Endothelial cell of umbilical vein (primary cell): ENCODE data around the gene SLC6A6. TPM values are rescaled to one million over a fixed set of nuclear protein-coding genes. Genes with fewer than 3 reads are reported as not detected.

ENCODE experiments used
- BruUV-seq: library from RNA; stranded (reverse); fragments of 400-500 nt; replicated peaks from 2 replicates; lab custom pipeline; 2021; lab: Mats Ljungman, UMichigan
- CTCF ChIA-PET: fragments of 300-600, 350-600 bp; sonication (Branson Sonifier 250); formaldehyde crosslinking; loops from one replicate; lab custom pipeline; 2021; ENCODE audit warnings: antibody characterized with exemption, inconsistent platforms; lab: Charles Lee
- POLR2A ChIA-PET: fragments of 300-600, 350-600 bp; sonication (Branson Sonifier 250); formaldehyde crosslinking; loops from one replicate; lab custom pipeline; 2021; ENCODE audit warnings: antibody characterized with exemption, inconsistent platforms; lab: Charles Lee
- DNase-seq: peaks from one replicate; pipeline ENCODE4 v3.0.0-alpha.2; 2011; ENCODE audit warnings: low read depth, low spot score
- FAIRE-seq: peaks from 2 replicates; lab custom pipeline; 2011; peaks lifted over from hg19 to GRCh38; lab: Jason Lieb, UNC
- H2AFZ ChIP-seq: 2 replicates; pipeline ENCODE4 v1.6.0; 2012; ENCODE audit warnings: low read depth, low read length, control low read depth, inconsistent platforms
- H3K27ac ChIP-seq: 2 replicates; pipeline ENCODE4 v1.5.1; 2011; ENCODE audit warnings: low read depth, mild to moderate bottlenecking, control low read depth, low read length, moderate library complexity; ENCODE audit not compliant: insufficient read depth
- H3K27me3 ChIP-seq, 2 experiments: 2 replicates each; pipeline versions ENCODE4 v1.6.0 to v1.6.1; 2011; ENCODE audit warnings: low read length in 2 of 2, mixed read lengths in 1 of 2; ENCODE audit not compliant: control insufficient read depth in 2 of 2, insufficient read depth in 2 of 2
- H3K36me3 ChIP-seq, 2 experiments: 2 replicates in 1 of 2; 3 replicates in 1 of 2; pipeline ENCODE4 v1.5.1; 2011; ENCODE audit warnings: low read length in 2 of 2, mild to moderate bottlenecking in 1 of 2, moderate library complexity in 1 of 2; ENCODE audit not compliant: control insufficient read depth in 2 of 2, insufficient read depth in 2 of 2; ENCODE audit errors: extremely low read depth in 1 of 2
- H3K4me1 ChIP-seq: 3 replicates; pipeline ENCODE4 v1.5.1; 2011; ENCODE audit warnings: mild to moderate bottlenecking, low read length; ENCODE audit not compliant: control insufficient read depth, insufficient read depth; ENCODE audit errors: extremely low read depth
- H3K4me2 ChIP-seq: 2 replicates; pipeline ENCODE4 v1.6.1; 2011; ENCODE audit warnings: low read length, control low read depth, mixed read lengths; ENCODE audit not compliant: insufficient read depth
- H3K4me3 ChIP-seq, 3 experiments: fragments of 200-600 bp in 1 of 3; sonication (generic), shearing (Covaris generic) in 1 of 3; replicated peaks in 1 of 3; 2 replicates each; pipeline ENCODE4 v1.5.1; 2011 to 2016; ENCODE audit warnings: control low read depth in 3 of 3, low read length in 3 of 3, mild to moderate bottlenecking in 2 of 3, inconsistent platforms in 1 of 3, low read depth in 1 of 3, moderate library complexity in 1 of 3; ENCODE audit not compliant: insufficient read depth in 1 of 3
- H3K79me2 ChIP-seq: 2 replicates; pipeline ENCODE4 v1.6.0; 2012; ENCODE audit warnings: low read length, inconsistent platforms; ENCODE audit not compliant: control insufficient read depth, insufficient read depth
- H3K9ac ChIP-seq: replicated peaks from 2 replicates; pipeline ENCODE3; 2011; ENCODE audit warnings: low read length, control low read depth; ENCODE audit not compliant: insufficient read depth; ENCODE audit errors: extremely low read depth
- H3K9me1 ChIP-seq: replicated peaks from 3 replicates; pipeline ENCODE4 v1.6.0; 2011; ENCODE audit warnings: mild to moderate bottlenecking, low read length; ENCODE audit not compliant: control insufficient read depth, insufficient read depth; ENCODE audit errors: extremely low read depth
- H3K9me3 ChIP-seq: replicated peaks from 2 replicates; pipeline ENCODE4 v1.5.1; 2012; ENCODE audit warnings: low read length, inconsistent platforms; ENCODE audit not compliant: control insufficient read depth, insufficient read depth
- H4K20me1 ChIP-seq: replicated peaks from 2 replicates; pipeline ENCODE3; 2011; ENCODE audit warnings: mild to moderate bottlenecking, low read length; ENCODE audit not compliant: control insufficient read depth, insufficient read depth; ENCODE audit errors: extremely low read depth
- EZH2 ChIP-seq: IDR thresholded peaks from 2 replicates; pipeline ENCODE4 v1.6.1; 2012; ENCODE audit warnings: borderline replicate concordance, low read depth, mild to moderate bottlenecking, moderate library complexity, low read length, inconsistent platforms; ENCODE audit not compliant: severe bottlenecking
- FOS ChIP-seq: IDR thresholded peaks from 2 replicates; pipeline ENCODE4 v1.6.1; 2011; ENCODE audit warnings: mild to moderate bottlenecking, low read length, moderate library complexity, borderline replicate concordance; ENCODE audit not compliant: insufficient read depth
- GATA2 ChIP-seq: IDR thresholded peaks from 2 replicates; pipeline ENCODE4 v1.7.0; 2011; ENCODE audit warnings: low read depth, mild to moderate bottlenecking, moderate library complexity, mixed read lengths, low read length; ENCODE audit not compliant: insufficient read length, insufficient read depth
- JUN ChIP-seq: IDR thresholded peaks from 2 replicates; pipeline ENCODE4 v1.6.1; 2011; ENCODE audit warnings: borderline replicate concordance, low read depth; ENCODE audit not compliant: insufficient read length, insufficient read depth
- MYC ChIP-seq: IDR thresholded peaks from one replicate; pipeline ENCODE4 v1.6.1; 2011; ENCODE audit warnings: mild to moderate bottlenecking, low read depth, low read length
- POLR2A ChIP-seq: IDR thresholded peaks from 2 replicates; pipeline ENCODE4 v1.6.1; 2012; ENCODE audit warnings: low read depth, mild to moderate bottlenecking, control low read depth, low read length
- POLR2AphosphoS5 ChIP-seq: IDR thresholded peaks from 2 replicates; pipeline ENCODE4 v1.6.1; 2012; ENCODE audit warnings: low read depth, mild to moderate bottlenecking, control low read depth, low read length, moderate library complexity; ENCODE audit not compliant: insufficient read depth
- dilution Hi-C: fragments of 300-500 bp; cut with MboI; formaldehyde crosslinking; loops from one replicate; pipeline ENCODE4 v1.15.0; 2019; ENCODE audit warnings: low sequenced_read_pairs; ENCODE audit not compliant: extremely low pct_ligation_motif_present
- intact Hi-C: fragments of 100-400 bp; cut with micrococcal nuclease; formaldehyde crosslinking; loops from one replicate; pipeline ENCODE4 v1.10.0; 2022
- polyA plus RNA-seq, 4 experiments: library from polyadenylated mRNA; depleted of rRNA in 3 of 4; stranded (reverse) in 3 of 4; unstranded in 1 of 4; fragments of >200 nt; gene quantifications; 2 replicates each; pipeline versions ENCODE4 v1.2.1 to v1.2.3, GENCODE V29; 2011 to 2012; ENCODE audit warnings: missing spikeins in 1 of 4
- total RNA-seq: library from RNA; stranded (reverse); gene quantifications from 2 replicates; pipeline ENCODE4 v1.2.3, GENCODE V29; 2021
- TF ChIP-seq, protein P1 (sequence below), 2 donors: IDR thresholded peaks; 1 replicate in 1 of 2; 2 replicates in 1 of 2; pipeline ENCODE4 v1.5.1; 2011; ENCODE audit warnings: low read length in 2 of 2, mild to moderate bottlenecking in 2 of 2, moderate library complexity in 2 of 2, control low read depth in 1 of 2, inconsistent platforms in 1 of 2, low read depth in 1 of 2; ENCODE audit not compliant: insufficient read depth in 1 of 2; ENCODE audit errors: extremely low read depth in 1 of 2
- TF ChIP-seq, protein P2 (sequence below): IDR thresholded peaks from 2 replicates; pipeline ENCODE4 v1.6.1; 2011; ENCODE audit not compliant: insufficient read depth, insufficient read length

The SLC6A6 gene
- total and polyA plus RNA-seq, 2 donors (not counting 3 experiments of a cell fraction or from before 2014, with no cell fraction given) = 25.7 to 38.0 TPM

DNA sequence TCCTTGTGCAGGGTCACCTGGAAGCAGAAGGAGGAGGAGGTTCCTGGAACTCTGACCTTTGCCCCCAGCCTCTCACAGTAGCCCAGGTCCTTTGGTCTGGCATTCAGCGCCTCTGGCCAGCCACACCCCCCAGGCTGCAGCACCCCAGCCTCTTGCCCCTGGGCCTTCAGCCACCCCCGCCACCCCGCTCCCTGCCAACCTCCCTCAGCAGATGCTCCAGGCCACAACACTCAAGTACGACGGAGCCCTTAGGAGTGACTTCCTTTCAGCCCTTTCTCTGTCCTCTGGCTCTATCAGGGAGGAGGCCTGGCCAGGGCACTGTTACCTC, 92.5 kb downstream of the SLC6A6 start:
- H4K20me1 ChIP-seq = no peaks in the 10 kb centered on the region
- no peaks in the 10 kb centered on the region for H3K79me2 ChIP-seq
- no peaks in the 10 kb centered on the region for H3K36me3 ChIP-seq
- H3K4me3 ChIP-seq = no peak overlapping the region
- dilution Hi-C loops = no loop called here
- ChIA-PET CTCF (interaction anchor here (1.2 kb wide), 1 partner anchor 234 kb away, joined by 3 read pairs; no protein-coding TSS in a partner anchor), POLR2A (no interaction called here)
- H3K4me1 ChIP-seq = no peaks in the 10 kb centered on the region
- H3K4me2 ChIP-seq = no peak overlapping the region
- DNase-seq (no peak), FAIRE-seq (no peak)
- no TSS peak for BruUV-seq
- no peaks in the 10 kb centered on the region for H3K27me3 ChIP-seq
- intact Hi-C loops = no loop called here
- TF ChIP-seq, protein P1, sequence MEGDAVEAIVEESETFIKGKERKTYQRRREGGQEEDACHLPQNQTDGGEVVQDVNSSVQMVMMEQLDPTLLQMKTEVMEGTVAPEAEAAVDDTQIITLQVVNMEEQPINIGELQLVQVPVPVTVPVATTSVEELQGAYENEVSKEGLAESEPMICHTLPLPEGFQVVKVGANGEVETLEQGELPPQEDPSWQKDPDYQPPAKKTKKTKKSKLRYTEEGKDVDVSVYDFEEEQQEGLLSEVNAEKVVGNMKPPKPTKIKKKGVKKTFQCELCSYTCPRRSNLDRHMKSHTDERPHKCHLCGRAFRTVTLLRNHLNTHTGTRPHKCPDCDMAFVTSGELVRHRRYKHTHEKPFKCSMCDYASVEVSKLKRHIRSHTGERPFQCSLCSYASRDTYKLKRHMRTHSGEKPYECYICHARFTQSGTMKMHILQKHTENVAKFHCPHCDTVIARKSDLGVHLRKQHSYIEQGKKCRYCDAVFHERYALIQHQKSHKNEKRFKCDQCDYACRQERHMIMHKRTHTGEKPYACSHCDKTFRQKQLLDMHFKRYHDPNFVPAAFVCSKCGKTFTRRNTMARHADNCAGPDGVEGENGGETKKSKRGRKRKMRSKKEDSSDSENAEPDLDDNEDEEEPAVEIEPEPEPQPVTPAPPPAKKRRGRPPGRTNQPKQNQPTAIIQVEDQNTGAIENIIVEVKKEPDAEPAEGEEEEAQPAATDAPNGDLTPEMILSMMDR (IDR thresholded peaks at IDR 0.05; ENCODE audit: extremely low read depth in 1 of 2, insufficient read depth in 1 of 2, low read depth in 1 of 2, low read length in 2 of 2) = no peak
- TF ChIP-seq POLR2A (no peak), POLR2AphosphoS5 (no peak), MYC (no peak), JUN (no peak), EZH2 (no peak), FOS (no peak), GATA2 (no peak)
- TF ChIP-seq, protein P2, sequence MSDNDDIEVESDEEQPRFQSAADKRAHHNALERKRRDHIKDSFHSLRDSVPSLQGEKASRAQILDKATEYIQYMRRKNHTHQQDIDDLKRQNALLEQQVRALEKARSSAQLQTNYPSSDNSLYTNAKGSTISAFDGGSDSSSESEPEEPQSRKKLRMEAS = no peak
- H2AFZ ChIP-seq = no peak overlapping the region
- no peak overlapping the region for H3K9ac ChIP-seq
- H3K9me3 ChIP-seq = no peaks in the 10 kb centered on the region
- no peaks in the 10 kb centered on the region for H3K9me1 ChIP-seq
- H3K27ac ChIP-seq = no peak overlapping the region
